Umbilical cord (tissue), 2 donors: Measurements from ENCODE around the gene TMEM114. TPM values are rescaled to one million over a fixed set of nuclear protein-coding genes. Genes with fewer than 3 reads are reported as not detected.

Experiments used
- DNase-seq: peaks from one replicate; pipeline ENCODE4 v3.0.0-alpha.2; 2015; ENCODE audit warnings: low spot score
- total RNA-seq: library from RNA; depleted of rRNA; stranded (reverse); fragments of >200 nt; gene quantifications from one replicate; pipeline ENCODE4 v1.2.3, GENCODE V29; 2014; ENCODE audit warnings: low replicate concordance; ENCODE audit not compliant: insufficient read depth

TMEM114 gene
- total RNA-seq, 1 donor from 2014 or later: not detected

GRCh38 chr16:8550728-8551387 lies 39.5 kb downstream of the TMEM114 start:
- DNase-seq: no peak

DNA sequence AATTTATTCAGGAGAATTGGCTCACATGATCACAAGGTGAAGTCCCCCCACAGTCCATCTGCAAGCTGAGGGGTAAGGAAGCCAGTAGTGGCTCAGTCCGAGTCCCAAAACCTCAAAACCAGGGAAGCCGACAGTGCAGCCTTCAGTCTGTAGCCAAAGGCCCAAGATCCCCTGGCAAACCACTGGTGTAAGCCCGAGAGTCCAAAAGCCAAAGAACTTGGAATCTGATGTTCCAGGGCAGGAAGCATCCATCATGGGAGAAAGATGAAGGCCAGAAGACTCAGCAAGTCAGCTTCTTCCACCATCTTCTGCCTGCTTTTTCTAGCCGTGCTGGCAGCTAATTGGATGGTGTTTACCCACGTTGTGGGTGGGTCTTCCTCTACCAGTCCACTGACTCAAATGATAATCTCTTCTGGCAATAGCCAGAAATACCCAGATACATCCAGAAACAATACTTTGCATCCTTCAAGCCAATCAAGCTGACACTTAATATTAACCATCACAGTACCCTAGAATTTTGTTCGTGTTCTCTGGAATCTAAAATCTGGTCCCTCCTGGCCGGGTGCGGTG lies 40.4 kb downstream of the TMEM114 start:
- no peak for DNase-seq

- no peak for DNase-seq
Measured at GRCh38 chr16:8548166-8548565, 42.1 kb downstream of the TMEM114 start.

GRCh38 chr16:8547762-8548161 lies 42.5 kb downstream of the TMEM114 start:
- DNase-seq: no peak

- DNase-seq: no peak
Measured at GRCh38 chr16:8544406-8544805, 45.9 kb downstream of the TMEM114 start.

DNA sequence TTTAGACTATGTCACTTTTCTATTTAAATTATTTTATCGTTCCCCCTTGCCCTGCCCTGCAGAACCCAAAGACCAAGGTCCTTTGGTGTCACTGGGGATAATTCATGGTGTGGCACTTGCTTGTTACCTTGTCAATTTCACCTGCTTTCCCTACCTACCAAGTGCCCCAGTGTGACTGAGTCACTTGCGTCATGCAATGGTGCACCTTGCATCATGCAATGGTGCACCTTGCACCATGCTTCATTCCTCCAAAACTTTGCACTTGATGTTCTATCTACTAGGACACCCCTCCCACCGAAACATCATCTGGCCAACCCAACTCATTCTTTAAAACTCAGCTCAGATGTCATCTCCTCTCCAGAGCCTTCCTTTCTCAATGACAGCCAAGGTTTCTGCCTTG lies 47.1 kb downstream of the TMEM114 start:
- no peak for DNase-seq

GRCh38 chr16:8542393-8542792 lies 47.9 kb downstream of the TMEM114 start:
- no peak for DNase-seq

DNA sequence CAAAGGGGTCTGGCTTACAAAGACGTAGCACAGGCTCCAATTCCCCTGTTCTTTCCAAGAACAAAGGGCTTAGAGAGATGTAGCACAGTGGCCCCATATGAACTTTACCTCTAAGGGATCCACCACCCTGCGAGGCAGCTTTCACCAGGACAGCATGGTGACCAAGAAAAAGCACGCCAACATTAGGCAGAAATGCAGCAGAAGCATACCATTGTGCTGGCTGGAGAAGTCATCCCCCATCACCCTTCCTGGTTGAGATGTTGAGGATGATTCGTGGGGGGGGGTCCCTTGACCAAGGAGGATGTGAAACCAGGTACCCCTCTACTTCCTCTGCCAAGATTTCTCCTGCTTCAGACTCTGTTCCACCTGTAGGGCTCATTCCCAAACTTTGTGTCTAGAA lies 48.4 kb downstream of the TMEM114 start:
- DNase-seq: no peak

GRCh38 chr16:8537691-8538342 lies 52.5 kb downstream of the TMEM114 start:
- no peak for DNase-seq

DNA sequence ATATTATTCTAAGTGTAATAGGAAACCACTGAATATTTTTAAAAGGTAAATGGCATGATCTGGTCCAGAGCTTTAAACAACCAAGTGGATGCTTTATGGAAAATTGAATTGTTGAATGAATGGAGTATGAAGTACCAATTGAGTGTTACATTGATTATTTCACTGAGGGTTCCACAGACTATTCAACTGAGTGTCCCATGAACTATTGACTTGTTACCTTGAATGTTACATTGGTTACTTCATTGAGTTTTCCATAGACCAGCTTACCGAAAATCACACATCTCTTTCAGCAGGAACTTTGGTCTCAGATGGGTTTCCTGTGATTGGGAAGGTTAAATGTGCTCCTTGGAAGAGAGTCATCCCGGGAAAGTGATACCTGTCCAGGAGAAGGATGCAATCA lies 56.8 kb downstream of the TMEM114 start:
- DNase-seq: no peak

GRCh38 chr16:8530752-8531384 lies 59.4 kb downstream of the TMEM114 start:
- DNase-seq: no peak

GRCh38 chr16:8528471-8528870 lies 61.8 kb downstream of the TMEM114 start:
- DNase-seq: no peak

DNA sequence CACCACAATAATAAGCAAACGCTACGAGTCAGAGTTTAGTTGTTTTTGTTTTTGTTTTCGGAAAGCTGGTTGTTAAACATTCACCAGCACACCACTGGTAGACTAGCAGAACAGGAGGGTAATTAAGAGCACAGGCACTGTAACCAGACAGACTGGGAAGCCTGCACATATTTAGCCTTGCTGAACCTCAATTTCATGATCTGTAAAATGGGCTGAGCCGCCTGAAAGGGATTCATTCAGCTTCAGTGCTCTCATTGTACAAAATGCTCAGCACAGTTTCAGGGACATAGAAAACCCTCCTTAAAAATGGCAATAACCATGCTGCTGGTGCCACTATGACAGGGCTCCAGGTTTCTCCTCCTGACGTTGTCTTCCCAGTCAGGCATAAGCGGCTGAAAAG lies 66.4 kb downstream of the TMEM114 start:
- DNase-seq: no peak

GRCh38 chr16:8522757-8523156 lies 67.6 kb downstream of the TMEM114 start:
- no peak for DNase-seq

- no peak for DNase-seq
Measured at GRCh38 chr16:8519643-8520042, 70.7 kb downstream of the TMEM114 start.

Other genes starting within 250 kb of the TMEM114 start
- 19.7 TPM for gene METTL22, start 31.2 kb upstream of the TMEM114 start, total RNA-seq
- 3.1 TPM for gene ABAT, start 84.1 kb upstream of the TMEM114 start, total RNA-seq
- gene TMEM186, start 207.1 kb upstream of the TMEM114 start, total RNA-seq: 3.9 TPM
- 34.7 TPM for gene PMM2, start 207.3 kb upstream of the TMEM114 start, total RNA-seq